HG03439 (cell line): Measurements from ENCODE around the gene CACNB3.
A peak's percentile ranks its signal among the peaks of the same experiment; 100 is the strongest.
"Not testable (repeated sequence)": the region's sequence is repeated elsewhere in the genome, so short reads cannot be mapped to it uniquely, and the experiment has no call there.

Source experiments
- ATAC-seq: cut with Tn5 transposase; IDR thresholded peaks from one replicate; pipeline ENCODE4 v1.9.1; 2021; ENCODE audit warnings: mild to moderate bottlenecking, moderate library complexity; ENCODE audit not compliant: unreplicated experiment

The CACNB3 gene

GRCh38 chr12:48852734-48853688 is 34.7 kb downstream of the CACNB3 start:
- ATAC-seq: peak; percentile 40

- ATAC-seq: no peak
Measured at GRCh38 chr12:48854488-48854887, 36.2 kb downstream of the CACNB3 start.

GRCh38 chr12:48854932-48855331 is 36.6 kb downstream of the CACNB3 start:
- not testable (repeated sequence) for ATAC-seq

- ATAC-seq: no peak
Measured at GRCh38 chr12:48856379-48856778, 38.1 kb downstream of the CACNB3 start.

- ATAC-seq: no peak
Measured at GRCh38 chr12:48857278-48857994, 39.1 kb downstream of the CACNB3 start.

- no peak for ATAC-seq
Measured at GRCh38 chr12:48858043-48858442, 39.7 kb downstream of the CACNB3 start.

GRCh38 chr12:48859607-48860006 is 41.3 kb downstream of the CACNB3 start:
- no peak for ATAC-seq

- not testable (repeated sequence) for ATAC-seq
Measured at GRCh38 chr12:48860236-48860635, 41.9 kb downstream of the CACNB3 start.

- ATAC-seq: no peak
Measured at GRCh38 chr12:48861111-48861510, 42.8 kb downstream of the CACNB3 start.

GRCh38 chr12:48862760-48863159 is 44.5 kb downstream of the CACNB3 start:
- no peak for ATAC-seq

- ATAC-seq: no peak
Measured at GRCh38 chr12:48863291-48863690, 45.0 kb downstream of the CACNB3 start.

- ATAC-seq: peak; percentile 91
Measured at GRCh38 chr12:48865281-48866051, 47.2 kb downstream of the CACNB3 start, which contains the start of gene RND1. Gene RND1, minus strand, starts transcription at chr12:48865870. Its CDS starts 103 bp downstream, at chr12:48865767.

- ATAC-seq: peak; percentile 39
Measured at GRCh38 chr12:48866052-48866711, 47.9 kb downstream of the CACNB3 start.

GRCh38 chr12:48868451-48868850 is 50.2 kb downstream of the CACNB3 start:
- ATAC-seq: no peak

- no peak for ATAC-seq
Measured at GRCh38 chr12:48869191-48869590, 50.9 kb downstream of the CACNB3 start.

- ATAC-seq: no peak
Measured at GRCh38 chr12:48873096-48873495, 54.8 kb downstream of the CACNB3 start.

GRCh38 chr12:48873534-48873933 is 55.2 kb downstream of the CACNB3 start:
- not testable (repeated sequence) for ATAC-seq

GRCh38 chr12:48875944-48876515 is 57.7 kb downstream of the CACNB3 start:
- ATAC-seq: no peak
